ENCODE results near the gene MAST2. TPM values are rescaled to one million over a fixed set of nuclear protein-coding genes. Genes with fewer than 3 reads are reported as not detected.

MAST2 gene
- 12.6 and 16.9 TPM in 2 replicates for total RNA-seq

DNA sequence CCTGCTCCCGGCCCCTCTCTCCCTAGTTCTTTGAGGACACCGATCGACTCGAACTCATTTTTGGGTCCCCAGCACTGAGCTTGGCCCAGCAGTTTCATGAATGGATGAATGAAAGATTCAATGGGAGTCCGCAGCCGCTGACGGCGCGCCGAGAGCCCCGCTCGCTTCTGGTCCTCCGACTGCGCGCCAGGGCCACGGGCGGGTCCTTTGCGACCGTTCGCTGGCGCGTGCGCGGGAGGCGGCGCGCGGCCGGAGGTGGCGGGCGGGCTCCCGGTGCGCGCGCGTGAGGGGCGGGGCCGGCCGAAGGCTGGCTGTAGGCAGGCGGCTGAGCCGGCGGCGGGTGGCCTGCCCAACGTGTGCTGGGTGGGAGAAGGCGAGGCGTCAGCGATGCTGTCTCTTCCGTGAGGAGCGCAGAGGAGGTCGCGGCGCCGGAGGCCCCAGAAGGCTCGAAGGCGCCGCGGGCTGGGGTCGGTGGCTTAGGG is at the start of gene MAST2:
TSS of gene MAST2 (plus strand) at position 314 of the 482 bp plus-strand sequence. CDS start 284 bp downstream, outside the sequence.
- FAIRE-seq (no peak), DNase-seq (ENCODE audit: low read depth) (peak; percentile 67)
- Histone ChIP-seq H3K27me3 (ENCODE audit: control insufficient read depth, insufficient read depth, low read length) (no peaks in the 10 kb centered on the region), H3K4me3 (ENCODE audit: low read depth, low read length) (peak within 1 kb of the TSS; percentile 55), H3K36me3 (ENCODE audit: control insufficient read depth, insufficient read depth, low read length) (no peaks in the 10 kb centered on the region)
- TF ChIP-seq, protein P1, sequence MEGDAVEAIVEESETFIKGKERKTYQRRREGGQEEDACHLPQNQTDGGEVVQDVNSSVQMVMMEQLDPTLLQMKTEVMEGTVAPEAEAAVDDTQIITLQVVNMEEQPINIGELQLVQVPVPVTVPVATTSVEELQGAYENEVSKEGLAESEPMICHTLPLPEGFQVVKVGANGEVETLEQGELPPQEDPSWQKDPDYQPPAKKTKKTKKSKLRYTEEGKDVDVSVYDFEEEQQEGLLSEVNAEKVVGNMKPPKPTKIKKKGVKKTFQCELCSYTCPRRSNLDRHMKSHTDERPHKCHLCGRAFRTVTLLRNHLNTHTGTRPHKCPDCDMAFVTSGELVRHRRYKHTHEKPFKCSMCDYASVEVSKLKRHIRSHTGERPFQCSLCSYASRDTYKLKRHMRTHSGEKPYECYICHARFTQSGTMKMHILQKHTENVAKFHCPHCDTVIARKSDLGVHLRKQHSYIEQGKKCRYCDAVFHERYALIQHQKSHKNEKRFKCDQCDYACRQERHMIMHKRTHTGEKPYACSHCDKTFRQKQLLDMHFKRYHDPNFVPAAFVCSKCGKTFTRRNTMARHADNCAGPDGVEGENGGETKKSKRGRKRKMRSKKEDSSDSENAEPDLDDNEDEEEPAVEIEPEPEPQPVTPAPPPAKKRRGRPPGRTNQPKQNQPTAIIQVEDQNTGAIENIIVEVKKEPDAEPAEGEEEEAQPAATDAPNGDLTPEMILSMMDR (IDR thresholded peaks at IDR 0.05; ENCODE audit: insufficient read depth, low read length, severe bottlenecking), result no peak

DNA sequence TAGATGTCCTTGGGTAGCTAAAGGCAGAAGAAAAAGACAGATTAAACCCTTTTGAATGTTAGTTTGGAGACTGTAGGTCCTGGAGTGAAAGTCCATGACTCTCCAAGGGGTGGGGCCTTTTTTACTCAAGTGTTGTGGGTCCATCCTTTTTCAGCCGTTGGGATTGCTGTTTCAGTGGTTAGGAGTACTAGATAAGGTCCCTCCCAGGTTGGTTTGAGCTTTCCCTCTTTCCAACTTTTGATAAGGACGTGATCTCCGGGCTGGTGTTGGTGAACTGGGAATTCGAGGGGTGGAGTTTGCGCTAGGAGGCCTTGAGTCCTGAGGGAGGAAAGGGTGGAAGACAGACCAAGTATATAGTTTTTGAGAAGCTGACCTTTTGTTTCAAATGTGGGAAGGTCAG is 47.7 kb upstream of the MAST2 start:
- no peaks in the 10 kb centered on the region for H3K27me3 ChIP-seq (ENCODE audit: control insufficient read depth, insufficient read depth, low read length)
- TF ChIP-seq, protein P1 (IDR thresholded peaks at IDR 0.05; ENCODE audit: insufficient read depth, low read length, severe bottlenecking), result no peak
- DNase-seq (ENCODE audit: low read depth) (no peak), FAIRE-seq (no peak)
- no peaks in the 10 kb centered on the region for H3K36me3 ChIP-seq (ENCODE audit: control insufficient read depth, insufficient read depth, low read length)
- no peak overlapping the region for H3K4me3 ChIP-seq (ENCODE audit: low read depth, low read length)

DNA sequence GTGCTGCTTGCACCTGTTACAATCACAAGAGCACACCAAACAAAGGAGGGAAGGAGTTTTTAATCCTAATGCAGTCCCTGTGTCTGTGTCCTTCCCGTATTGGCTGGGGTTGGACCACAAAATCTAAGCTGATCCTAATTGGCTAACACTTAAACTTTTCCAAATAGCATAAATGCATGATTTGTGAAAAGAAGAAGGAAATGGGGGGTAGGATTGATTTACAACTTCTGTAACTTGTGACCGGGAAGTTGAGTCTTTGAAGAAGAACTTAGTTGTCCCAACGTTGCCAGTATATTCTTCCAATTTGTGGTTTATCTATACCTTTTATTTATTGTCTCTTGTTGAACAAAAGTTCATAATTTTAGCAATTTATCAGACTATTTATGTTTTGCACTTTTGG is 41.1 kb upstream of the MAST2 start:
- no peaks in the 10 kb centered on the region for H3K36me3 ChIP-seq (ENCODE audit: control insufficient read depth, insufficient read depth, low read length)
- DNase-seq (ENCODE audit: low read depth), result no peak
- no peaks in the 10 kb centered on the region for H3K27me3 ChIP-seq (ENCODE audit: control insufficient read depth, insufficient read depth, low read length)
- TF ChIP-seq, protein P1 (IDR thresholded peaks at IDR 0.05; ENCODE audit: insufficient read depth, low read length, severe bottlenecking), result no peak
- FAIRE-seq, result no peak
- H3K4me3 ChIP-seq (ENCODE audit: low read depth, low read length), result no peak overlapping the region

DNA sequence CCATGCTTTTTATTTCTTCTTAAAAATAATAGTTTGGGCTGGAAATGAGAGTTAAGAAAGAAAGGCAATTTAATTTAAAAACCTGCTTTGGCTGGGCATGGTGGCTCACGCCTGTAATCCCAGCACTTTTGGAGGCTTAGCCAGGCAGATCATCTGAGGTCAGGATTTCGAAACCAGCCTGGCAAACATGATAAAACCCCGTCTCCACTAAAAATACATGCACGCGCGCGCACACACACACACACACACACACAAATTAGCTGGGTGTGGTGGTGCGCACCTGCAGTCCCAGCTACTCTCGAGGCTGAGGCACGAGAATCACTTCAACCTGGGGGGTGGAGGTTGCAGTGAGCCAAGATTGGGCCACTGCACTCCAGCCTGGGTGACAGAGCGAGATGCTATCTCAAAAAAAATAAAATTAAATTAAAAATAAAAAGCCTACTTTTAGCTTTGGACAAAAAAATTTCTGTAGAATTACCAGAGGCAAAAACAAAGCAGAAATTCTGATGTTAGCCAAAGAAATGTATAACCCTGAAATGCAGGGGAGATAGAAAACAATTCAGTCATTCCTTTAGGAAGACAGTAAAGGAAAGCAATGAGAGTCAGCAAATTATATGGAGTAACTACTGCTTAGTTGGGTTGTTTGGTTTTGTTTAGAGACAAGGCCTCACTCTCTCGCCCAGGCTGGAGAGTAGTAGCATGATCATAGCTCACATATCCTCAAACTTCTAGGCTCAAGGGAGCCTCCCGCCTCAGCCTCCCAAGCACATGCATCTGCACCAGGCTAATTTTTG is 37.2 kb upstream of the MAST2 start:
- DNase-seq (ENCODE audit: low read depth), result no peak
- no peak for FAIRE-seq

DNA sequence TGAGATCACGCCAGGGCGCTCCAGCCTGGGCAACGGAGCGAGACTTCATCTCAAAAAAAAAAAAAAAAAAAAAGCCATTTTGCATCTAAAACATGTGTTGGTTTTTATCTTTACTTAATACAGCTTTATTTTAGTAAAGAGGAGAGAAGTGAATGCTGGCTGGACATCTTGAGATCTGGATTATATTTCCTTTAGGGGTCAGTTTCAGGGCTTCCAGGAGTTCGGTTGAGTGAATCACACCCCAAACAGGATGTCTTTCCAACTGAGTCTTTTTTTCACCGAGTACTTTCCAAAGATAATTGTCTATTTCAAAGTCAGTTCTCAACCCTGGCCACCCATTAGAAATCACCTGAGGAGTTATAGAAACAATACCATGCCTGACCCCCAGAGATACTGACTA is 36.4 kb upstream of the MAST2 start:
- no peak for FAIRE-seq

More for the DNA sequence above, 37.2 kb upstream of the MAST2 start:
- TF ChIP-seq, protein P1 (IDR thresholded peaks at IDR 0.05; ENCODE audit: insufficient read depth, low read length, severe bottlenecking), result no peak
- Histone ChIP-seq H3K27me3 (ENCODE audit: control insufficient read depth, insufficient read depth, low read length) (no peaks in the 10 kb centered on the region), H3K4me3 (ENCODE audit: low read depth, low read length) (no peak overlapping the region), H3K36me3 (ENCODE audit: control insufficient read depth, insufficient read depth, low read length) (no peaks in the 10 kb centered on the region)

More for the DNA sequence above, 36.4 kb upstream of the MAST2 start:
- no peak for DNase-seq (ENCODE audit: low read depth)
- H3K27me3 ChIP-seq (ENCODE audit: control insufficient read depth, insufficient read depth, low read length), result no peaks in the 10 kb centered on the region
- TF ChIP-seq, protein P1 (IDR thresholded peaks at IDR 0.05; ENCODE audit: insufficient read depth, low read length, severe bottlenecking), result no peak
- no peaks in the 10 kb centered on the region for H3K36me3 ChIP-seq (ENCODE audit: control insufficient read depth, insufficient read depth, low read length)
- H3K4me3 ChIP-seq (ENCODE audit: low read depth, low read length), result no peak overlapping the region

Measured in bronchial epithelial cell (primary cell).